ENCODE measurements around the gene TOP2B. TPM values are rescaled to one million over a fixed set of nuclear protein-coding genes. Genes with fewer than 3 reads are reported as not detected.

The TOP2B gene
- polyA plus RNA-seq, 2 donors: 28.5 to 47.1 TPM

DNA sequence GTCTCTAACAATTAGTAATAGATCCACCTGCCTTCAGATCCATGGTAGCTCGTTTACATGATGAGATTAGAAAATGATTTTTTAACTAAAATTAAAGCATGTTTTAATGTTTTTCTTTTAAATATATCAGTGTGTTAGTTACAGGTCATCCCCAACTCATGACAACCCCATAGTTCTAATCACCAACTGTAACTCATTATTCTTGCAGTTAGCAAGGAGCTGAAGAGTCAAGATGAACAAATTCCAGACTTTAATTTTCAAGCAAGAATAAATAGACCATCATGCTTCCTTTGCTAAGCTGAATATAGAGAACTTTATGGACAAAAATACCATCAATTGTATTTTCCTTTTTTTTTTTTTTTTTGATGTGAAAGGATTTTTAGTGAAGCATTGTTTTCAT is 101.1 kb downstream of the TOP2B start:
- no peaks in the 10 kb centered on the region for H3K9me3 ChIP-seq (ENCODE audit: control insufficient read depth in 2 of 2, insufficient read depth in 1 of 2, low read depth in 1 of 2, low read length in 1 of 2)
- no peaks in the 10 kb centered on the region for H3K36me3 ChIP-seq (ENCODE audit: control insufficient read depth in 2 of 2, insufficient read depth in 2 of 2, low read length in 1 of 2)
- H3K4me1 ChIP-seq (ENCODE audit: control insufficient read depth in 2 of 2, insufficient read depth in 2 of 2, low read length in 1 of 2): peaks cover 0 to 2% of the 10 kb centered on the region in 2 donors
- 70 to 76% methylated on average over 1 of the region's 1 CpG for WGBS, 2 donors
- no peak overlapping the region for H3K4me3 ChIP-seq (ENCODE audit: low read depth in 1 of 2, low read length in 2 of 2)
- H3K27me3 ChIP-seq (ENCODE audit: control insufficient read depth in 1 of 2, insufficient read depth in 2 of 2, low read length in 2 of 2): no peaks in the 10 kb centered on the region
- no peak overlapping the region for H3K27ac ChIP-seq (ENCODE audit: low read depth in 2 of 2, low read length in 1 of 2)

DNA sequence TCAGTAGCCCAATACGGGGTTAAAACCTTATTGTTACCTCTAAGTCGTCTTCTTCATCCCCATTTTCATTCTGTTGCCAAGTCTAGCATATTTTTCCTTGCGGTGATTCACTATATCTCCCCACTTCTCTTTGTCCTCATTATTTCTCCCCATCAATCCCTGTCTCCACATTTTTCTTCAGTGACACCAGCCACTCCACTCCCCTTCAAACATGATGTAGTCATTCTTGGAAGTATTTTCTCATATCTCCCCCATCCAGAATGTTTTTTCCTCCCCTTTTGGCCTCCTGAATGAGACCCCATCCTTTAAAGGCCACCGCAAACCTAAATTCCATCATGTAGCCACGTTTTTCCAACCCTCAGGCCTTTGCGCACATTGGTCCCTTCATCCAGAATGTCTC is 105.9 kb downstream of the TOP2B start:
- no peaks in the 10 kb centered on the region for H3K36me3 ChIP-seq (ENCODE audit: control insufficient read depth in 2 of 2, insufficient read depth in 2 of 2, low read length in 1 of 2)

DNA sequence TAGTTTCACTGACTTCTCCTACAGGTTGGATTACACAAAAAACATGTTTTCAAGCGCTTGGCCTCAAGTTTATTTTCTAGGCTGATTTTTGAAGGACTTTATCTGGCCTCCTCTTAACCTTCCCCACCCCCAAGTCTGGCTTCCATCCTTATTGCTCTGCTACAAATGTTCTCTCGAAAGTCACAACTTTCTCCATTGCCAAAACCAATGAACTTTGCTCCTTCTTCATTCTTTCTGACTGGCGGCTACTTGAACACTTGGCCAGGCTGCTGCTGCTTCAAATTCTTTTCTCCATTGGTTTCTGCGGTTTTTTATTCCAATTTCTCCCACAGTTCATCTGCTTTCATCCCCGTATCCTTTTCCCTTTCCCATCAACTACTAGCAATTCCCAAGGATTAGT is 106.6 kb downstream of the TOP2B start:
- H3K4me1 ChIP-seq (ENCODE audit: control insufficient read depth in 2 of 2, insufficient read depth in 2 of 2, low read length in 1 of 2): no peaks in the 10 kb centered on the region
- H3K27me3 ChIP-seq (ENCODE audit: control insufficient read depth in 1 of 2, insufficient read depth in 2 of 2, low read length in 2 of 2): no peaks in the 10 kb centered on the region
- no peaks in the 10 kb centered on the region for H3K36me3 ChIP-seq (ENCODE audit: control insufficient read depth in 2 of 2, insufficient read depth in 2 of 2, low read length in 1 of 2)
- no peaks in the 10 kb centered on the region for H3K9me3 ChIP-seq (ENCODE audit: control insufficient read depth in 2 of 2, insufficient read depth in 1 of 2, low read depth in 1 of 2, low read length in 1 of 2)
- H3K4me3 ChIP-seq (ENCODE audit: low read depth in 1 of 2, low read length in 2 of 2): no peak overlapping the region
- H3K27ac ChIP-seq (ENCODE audit: low read depth in 2 of 2, low read length in 1 of 2): no peak overlapping the region
- WGBS, 2 donors: 64 to 69% methylated on average over 5 of the region's 5 CpGs

More for the DNA sequence above, 105.9 kb downstream of the TOP2B start:
- Histone ChIP-seq H3K9me3 (ENCODE audit: control insufficient read depth in 2 of 2, insufficient read depth in 1 of 2, low read depth in 1 of 2, low read length in 1 of 2) (no peaks in the 10 kb centered on the region), H3K4me3 (ENCODE audit: low read depth in 1 of 2, low read length in 2 of 2) (no peak overlapping the region), H3K27ac (ENCODE audit: low read depth in 2 of 2, low read length in 1 of 2) (no peak overlapping the region), H3K4me1 (ENCODE audit: control insufficient read depth in 2 of 2, insufficient read depth in 2 of 2, low read length in 1 of 2) (no peaks in the 10 kb centered on the region), H3K27me3 (ENCODE audit: control insufficient read depth in 1 of 2, insufficient read depth in 2 of 2, low read length in 2 of 2) (no peaks in the 10 kb centered on the region)
- 76 to 78% methylated on average over 6 of the region's 6 CpGs for WGBS, 2 donors

DNA sequence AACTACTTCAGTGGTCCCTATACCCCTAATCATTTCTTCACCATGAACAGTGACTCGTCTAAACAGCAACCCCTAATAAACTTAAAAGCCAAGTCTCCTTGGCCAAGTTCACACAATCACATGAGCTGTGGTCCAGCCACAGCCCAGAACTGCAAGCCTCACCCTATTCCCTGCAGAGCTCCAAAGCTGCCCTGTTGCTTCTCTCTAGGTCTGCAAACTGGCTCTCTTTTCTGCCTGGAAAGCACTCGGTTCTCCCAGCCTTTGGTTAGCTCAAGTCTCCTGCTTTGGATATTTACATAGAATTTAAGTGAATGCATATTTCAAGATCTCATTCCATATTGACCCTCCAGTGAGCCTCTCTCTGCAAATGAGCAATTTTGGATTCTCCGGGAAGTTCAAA is 107.0 kb downstream of the TOP2B start:
- no peaks in the 10 kb centered on the region for H3K27me3 ChIP-seq (ENCODE audit: control insufficient read depth in 1 of 2, insufficient read depth in 2 of 2, low read length in 2 of 2)
- H3K4me3 ChIP-seq (ENCODE audit: low read depth in 1 of 2, low read length in 2 of 2): no peak overlapping the region
- H3K27ac ChIP-seq (ENCODE audit: low read depth in 2 of 2, low read length in 1 of 2): no peak overlapping the region

DNA sequence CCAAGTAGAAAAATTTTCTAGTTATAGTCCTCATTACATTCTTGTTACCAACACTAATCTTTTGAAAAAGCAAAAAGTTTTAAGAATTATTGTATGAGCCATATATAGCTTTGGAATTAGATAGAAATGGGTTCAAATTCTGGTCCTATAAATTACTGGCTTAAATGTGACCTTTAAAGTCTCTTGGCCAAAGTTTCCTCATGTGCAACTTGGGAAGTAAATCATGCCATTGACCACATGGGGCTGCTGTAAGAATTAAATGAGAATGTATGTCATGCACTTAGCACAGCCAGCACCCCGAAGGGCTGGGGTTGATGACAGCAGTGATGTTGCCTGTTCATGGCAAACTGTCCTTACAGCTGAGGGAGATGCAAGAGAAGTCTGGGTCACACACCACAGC is 108.3 kb downstream of the TOP2B start:
- Histone ChIP-seq H3K4me1 (ENCODE audit: control insufficient read depth in 2 of 2, insufficient read depth in 2 of 2, low read length in 1 of 2) (no peaks in the 10 kb centered on the region), H3K9me3 (ENCODE audit: control insufficient read depth in 2 of 2, insufficient read depth in 1 of 2, low read depth in 1 of 2, low read length in 1 of 2) (no peaks in the 10 kb centered on the region), H3K36me3 (ENCODE audit: control insufficient read depth in 2 of 2, insufficient read depth in 2 of 2, low read length in 1 of 2) (no peaks in the 10 kb centered on the region), H3K27me3 (ENCODE audit: control insufficient read depth in 1 of 2, insufficient read depth in 2 of 2, low read length in 2 of 2) (no peaks in the 10 kb centered on the region), H3K27ac (ENCODE audit: low read depth in 2 of 2, low read length in 1 of 2) (no peak overlapping the region), H3K4me3 (ENCODE audit: low read depth in 1 of 2, low read length in 2 of 2) (no peak overlapping the region)
- 67 to 74% methylated on average over 1 of the region's 1 CpG for WGBS, 2 donors

More for the DNA sequence above, 107.0 kb downstream of the TOP2B start:
- WGBS, 2 donors: 70 to 71% methylated on average over 3 of the region's 3 CpGs
- Histone ChIP-seq H3K36me3 (ENCODE audit: control insufficient read depth in 2 of 2, insufficient read depth in 2 of 2, low read length in 1 of 2) (no peaks in the 10 kb centered on the region), H3K9me3 (ENCODE audit: control insufficient read depth in 2 of 2, insufficient read depth in 1 of 2, low read depth in 1 of 2, low read length in 1 of 2) (no peaks in the 10 kb centered on the region), H3K4me1 (ENCODE audit: control insufficient read depth in 2 of 2, insufficient read depth in 2 of 2, low read length in 1 of 2) (no peaks in the 10 kb centered on the region)

DNA sequence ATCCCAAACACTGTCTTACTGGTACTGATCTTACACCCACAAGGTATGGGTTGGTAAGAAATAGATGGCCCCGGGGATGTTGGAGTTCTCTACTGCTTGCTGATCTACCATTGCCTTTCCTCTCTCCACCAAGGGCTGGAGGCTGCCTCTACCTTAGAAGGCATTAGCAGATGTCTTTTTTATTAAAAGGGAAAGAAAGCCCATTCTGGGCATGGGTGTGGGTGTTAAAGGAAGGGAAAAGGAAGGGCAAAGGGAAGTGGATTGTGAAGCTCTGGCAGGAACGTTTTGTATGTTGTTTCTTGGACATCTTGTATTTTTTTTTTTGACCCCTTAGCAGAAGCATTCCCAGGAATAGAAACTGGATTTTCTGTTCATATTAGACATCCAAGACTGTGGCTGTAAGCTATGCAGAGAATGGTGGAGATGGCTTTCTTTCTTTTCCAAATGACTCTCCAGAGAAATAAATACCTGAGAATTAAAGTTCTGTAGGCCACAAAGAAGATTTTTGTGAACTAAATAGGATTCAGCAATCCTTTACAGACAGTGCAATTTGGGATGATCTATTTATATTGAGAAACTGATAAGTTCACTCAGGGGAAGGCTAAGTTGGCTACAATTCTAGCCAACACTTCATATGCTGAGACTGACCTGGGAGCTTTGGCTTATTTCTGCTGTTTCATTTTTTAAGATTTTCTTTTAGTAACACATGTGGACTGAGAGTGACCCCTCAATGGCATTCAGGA is 108.8 kb downstream of the TOP2B start:
- Histone ChIP-seq H3K9me3 (ENCODE audit: control insufficient read depth in 2 of 2, insufficient read depth in 1 of 2, low read depth in 1 of 2, low read length in 1 of 2) (no peaks in the 10 kb centered on the region), H3K27me3 (ENCODE audit: control insufficient read depth in 1 of 2, insufficient read depth in 2 of 2, low read length in 2 of 2) (no peaks in the 10 kb centered on the region), H3K27ac (ENCODE audit: low read depth in 2 of 2, low read length in 1 of 2) (no peak overlapping the region), H3K4me3 (ENCODE audit: low read depth in 1 of 2, low read length in 2 of 2) (no peak overlapping the region), H3K4me1 (ENCODE audit: control insufficient read depth in 2 of 2, insufficient read depth in 2 of 2, low read length in 1 of 2) (no peaks in the 10 kb centered on the region), H3K36me3 (ENCODE audit: control insufficient read depth in 2 of 2, insufficient read depth in 2 of 2, low read length in 1 of 2) (no peaks in the 10 kb centered on the region)
- WGBS, 2 donors: 58 to 65% methylated on average over 2 of the region's 2 CpGs

DNA sequence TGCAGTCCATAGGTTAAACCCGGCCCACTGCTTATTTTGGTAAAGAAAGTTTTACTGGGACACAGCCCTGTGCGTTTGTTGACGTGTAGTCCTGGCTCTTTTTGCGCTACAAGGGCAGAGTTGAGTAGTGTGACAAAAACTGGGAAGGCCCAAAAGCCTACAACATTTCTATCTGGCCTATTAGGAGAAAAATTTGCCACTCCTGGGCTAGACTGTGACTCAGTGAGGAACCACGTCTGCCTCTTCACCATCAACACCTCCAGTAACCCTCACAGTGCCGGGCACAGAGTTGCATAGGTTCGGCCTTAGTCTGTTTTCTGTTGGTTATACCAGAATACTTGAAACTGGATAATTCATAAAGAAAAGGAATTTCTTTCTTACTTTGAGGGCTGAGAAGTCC is 110.3 kb downstream of the TOP2B start:
- H3K27ac ChIP-seq (ENCODE audit: low read depth in 2 of 2, low read length in 1 of 2): no peak overlapping the region
- no peaks in the 10 kb centered on the region for H3K9me3 ChIP-seq (ENCODE audit: control insufficient read depth in 2 of 2, insufficient read depth in 1 of 2, low read depth in 1 of 2, low read length in 1 of 2)
- H3K36me3 ChIP-seq (ENCODE audit: control insufficient read depth in 2 of 2, insufficient read depth in 2 of 2, low read length in 1 of 2): no peaks in the 10 kb centered on the region
- no peaks in the 10 kb centered on the region for H3K27me3 ChIP-seq (ENCODE audit: control insufficient read depth in 1 of 2, insufficient read depth in 2 of 2, low read length in 2 of 2)
- no peak overlapping the region for H3K4me3 ChIP-seq (ENCODE audit: low read depth in 1 of 2, low read length in 2 of 2)
- WGBS, 2 donors: 89 to 95% methylated on average over 7 of the region's 7 CpGs
- H3K4me1 ChIP-seq (ENCODE audit: control insufficient read depth in 2 of 2, insufficient read depth in 2 of 2, low read length in 1 of 2): no peaks in the 10 kb centered on the region

DNA sequence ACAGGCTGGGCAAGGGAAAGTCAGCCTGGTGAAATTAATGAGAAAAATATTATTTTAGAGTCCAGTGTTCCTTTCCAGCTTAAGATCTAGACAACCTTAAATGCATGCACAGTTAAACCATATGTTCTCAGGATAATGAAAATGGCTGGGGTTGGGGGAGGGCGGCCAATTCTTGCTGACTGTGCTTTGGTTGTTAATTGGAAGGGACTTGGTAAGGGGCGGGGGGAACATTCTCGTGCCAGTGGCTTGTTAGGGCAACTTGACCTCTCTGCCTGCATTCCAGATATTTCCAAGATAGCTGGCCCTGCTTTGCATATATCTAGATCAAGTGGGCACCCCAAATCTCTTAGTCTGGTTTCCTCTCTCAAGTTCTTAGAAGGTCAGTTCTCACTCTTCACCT is 112.5 kb downstream of the TOP2B start:
- no peak overlapping the region for H3K27ac ChIP-seq (ENCODE audit: low read depth in 2 of 2, low read length in 1 of 2)
- H3K4me3 ChIP-seq (ENCODE audit: low read depth in 1 of 2, low read length in 2 of 2): no peak overlapping the region
- no peaks in the 10 kb centered on the region for H3K9me3 ChIP-seq (ENCODE audit: control insufficient read depth in 2 of 2, insufficient read depth in 1 of 2, low read depth in 1 of 2, low read length in 1 of 2)
- WGBS, 2 donors: 92 to 93% methylated on average over 3 of the region's 3 CpGs
- no peaks in the 10 kb centered on the region for H3K4me1 ChIP-seq (ENCODE audit: control insufficient read depth in 2 of 2, insufficient read depth in 2 of 2, low read length in 1 of 2)
- H3K36me3 ChIP-seq (ENCODE audit: control insufficient read depth in 2 of 2, insufficient read depth in 2 of 2, low read length in 1 of 2): no peaks in the 10 kb centered on the region
- no peaks in the 10 kb centered on the region for H3K27me3 ChIP-seq (ENCODE audit: control insufficient read depth in 1 of 2, insufficient read depth in 2 of 2, low read length in 2 of 2)

DNA sequence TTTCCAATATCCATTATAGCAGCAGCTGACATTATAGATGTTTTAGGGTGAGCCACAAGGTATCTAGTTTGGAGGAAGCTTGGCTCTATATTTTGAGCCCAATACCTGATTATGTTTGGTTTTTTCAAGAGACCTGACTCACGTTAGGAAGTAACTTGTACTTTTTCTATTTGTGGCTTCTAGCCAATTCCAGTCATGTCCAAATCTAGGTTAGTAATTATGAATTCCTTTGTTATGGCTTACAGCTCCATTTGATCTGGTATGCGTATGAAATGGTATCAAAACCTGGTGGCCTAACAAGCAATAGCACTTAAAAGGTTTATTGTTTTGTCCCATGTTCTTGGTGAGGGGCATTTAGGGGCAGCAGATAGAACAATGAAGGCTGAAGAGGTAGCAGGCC is 115.9 kb downstream of the TOP2B start:
- Histone ChIP-seq H3K9me3 (ENCODE audit: control insufficient read depth in 2 of 2, insufficient read depth in 1 of 2, low read depth in 1 of 2, low read length in 1 of 2) (no peaks in the 10 kb centered on the region), H3K4me1 (ENCODE audit: control insufficient read depth in 2 of 2, insufficient read depth in 2 of 2, low read length in 1 of 2) (peaks cover 0 to 2% of the 10 kb centered on the region in 2 donors), H3K4me3 (ENCODE audit: low read depth in 1 of 2, low read length in 2 of 2) (no peak overlapping the region), H3K27ac (ENCODE audit: low read depth in 2 of 2, low read length in 1 of 2) (no peak overlapping the region), H3K27me3 (ENCODE audit: control insufficient read depth in 1 of 2, insufficient read depth in 2 of 2, low read length in 2 of 2) (no peaks in the 10 kb centered on the region), H3K36me3 (ENCODE audit: control insufficient read depth in 2 of 2, insufficient read depth in 2 of 2, low read length in 1 of 2) (no peaks in the 10 kb centered on the region)
- 40 to 41% methylated on average over 2 of the region's 2 CpGs for WGBS, 2 donors

DNA sequence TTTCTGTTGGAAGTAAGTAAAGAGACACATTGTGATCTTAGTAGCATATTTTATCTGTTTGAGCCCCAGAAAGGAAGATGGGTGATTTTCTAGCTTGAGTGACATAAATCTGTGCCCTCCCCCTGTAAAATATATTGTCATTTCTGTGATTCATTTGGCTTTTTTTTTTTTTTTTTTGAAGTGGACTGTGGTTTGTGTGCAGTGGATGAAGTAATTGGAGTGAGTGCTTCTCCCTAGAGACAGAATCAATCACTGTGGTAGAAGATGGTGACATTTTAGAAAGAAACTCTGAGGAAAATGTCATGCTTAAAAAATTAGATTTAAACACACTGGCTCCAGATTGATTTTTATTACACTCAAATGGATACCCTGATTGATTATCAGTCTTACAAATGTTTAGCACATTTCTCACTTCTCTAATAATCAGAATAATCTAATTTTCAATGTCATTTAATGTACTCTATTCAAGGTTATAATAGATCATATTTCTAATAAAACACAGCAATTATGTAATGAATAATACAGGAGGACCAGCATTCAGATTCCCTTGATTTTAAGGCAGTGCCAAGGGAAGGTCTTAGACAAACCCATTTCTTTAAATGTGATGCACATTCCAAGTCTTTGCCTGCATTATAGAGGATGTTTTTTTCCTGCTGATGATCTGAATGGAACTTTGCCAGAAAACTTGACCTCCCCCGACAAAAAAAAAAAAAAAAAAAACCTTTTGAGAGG is 116.6 kb downstream of the TOP2B start:
- Histone ChIP-seq H3K4me3 (ENCODE audit: low read depth in 1 of 2, low read length in 2 of 2) (no peak overlapping the region), H3K9me3 (ENCODE audit: control insufficient read depth in 2 of 2, insufficient read depth in 1 of 2, low read depth in 1 of 2, low read length in 1 of 2) (no peaks in the 10 kb centered on the region), H3K36me3 (ENCODE audit: control insufficient read depth in 2 of 2, insufficient read depth in 2 of 2, low read length in 1 of 2) (no peaks in the 10 kb centered on the region), H3K27me3 (ENCODE audit: control insufficient read depth in 1 of 2, insufficient read depth in 2 of 2, low read length in 2 of 2) (no peaks in the 10 kb centered on the region), H3K4me1 (ENCODE audit: control insufficient read depth in 2 of 2, insufficient read depth in 2 of 2, low read length in 1 of 2) (peaks cover 0 to 2% of the 10 kb centered on the region in 2 donors), H3K27ac (ENCODE audit: low read depth in 2 of 2, low read length in 1 of 2) (no peak overlapping the region)
- WGBS, 2 donors: 15 to 30% methylated on average over 1 of the region's 1 CpG

Data from esophagus (tissue), 2 donors.